ENCODE measurements around the gene GLCCI1.

The GLCCI1 gene

GRCh38 chr7:7934945-7935344, 33.7 kb upstream of the GLCCI1 start:
- 0 out of 2 replicates have a peak, but pooled peaks cover 2% of the 10 kb centered on the region for H3K4me1 ChIP-seq
- DNase-seq: no peak
- H3K4me3 ChIP-seq (ENCODE audit: low read depth, low read length): no peak overlapping the region
- no peaks in the 10 kb centered on the region for H3K9me3 ChIP-seq
- no peaks in the 10 kb centered on the region for H3K36me3 ChIP-seq
- no peak for TF ChIP-seq CTCF (IDR thresholded peaks at IDR 0.05; ENCODE audit: low read depth, low read length)
- H3K27me3 ChIP-seq: no peaks in the 10 kb centered on the region

DNA sequence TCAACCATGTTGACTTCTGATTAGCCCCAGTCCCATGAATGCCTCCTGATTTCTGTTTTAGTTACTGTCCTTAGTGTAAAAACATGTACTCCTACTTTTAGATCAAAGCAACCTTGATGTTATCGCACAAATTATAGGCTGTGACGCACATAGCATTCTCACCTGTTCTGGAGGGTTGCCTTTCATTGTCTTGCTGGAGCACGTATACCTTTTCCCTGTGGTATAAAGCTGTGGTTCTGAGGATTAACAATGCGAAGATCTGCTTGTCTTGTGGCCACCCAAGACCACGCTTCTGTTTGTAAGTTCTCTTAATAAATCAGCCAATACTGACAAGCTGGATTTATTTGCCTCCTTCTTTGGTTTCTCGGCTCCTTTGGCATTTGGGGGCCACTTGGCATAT, 30.1 kb upstream of the GLCCI1 start:
- Histone ChIP-seq H3K4me1 (no peaks in the 10 kb centered on the region), H3K27me3 (no peaks in the 10 kb centered on the region), H3K36me3 (no peaks in the 10 kb centered on the region), H3K4me3 (ENCODE audit: low read depth, low read length) (no peak overlapping the region), H3K9me3 (no peaks in the 10 kb centered on the region)
- no peak for TF ChIP-seq CTCF (IDR thresholded peaks at IDR 0.05; ENCODE audit: low read depth, low read length)
- no peak for DNase-seq

DNA sequence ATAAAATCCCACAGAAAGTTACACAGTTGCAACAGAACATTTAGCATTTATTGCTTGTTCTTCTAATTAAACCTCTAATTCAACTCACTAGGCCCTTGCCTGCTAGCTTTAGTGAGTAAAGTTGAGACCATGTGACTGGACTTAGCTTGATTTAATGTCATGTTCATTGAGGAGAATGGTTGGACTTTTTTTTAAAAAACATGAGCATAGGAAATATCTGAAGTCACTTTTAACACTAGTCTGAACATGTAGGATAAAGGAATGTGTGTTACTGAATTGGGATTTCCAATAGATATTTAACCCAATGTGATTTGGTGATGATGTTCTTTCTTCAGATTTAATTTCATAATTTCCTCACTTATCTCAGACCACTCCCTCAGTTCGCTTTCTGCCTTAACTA, 24.6 kb upstream of the GLCCI1 start:
- Histone ChIP-seq H3K4me1 (peaks cover 9% of the 10 kb centered on the region), H3K36me3 (no peaks in the 10 kb centered on the region), H3K9me3 (no peaks in the 10 kb centered on the region), H3K4me3 (ENCODE audit: low read depth, low read length) (no peak overlapping the region), H3K27me3 (no peaks in the 10 kb centered on the region)
- DNase-seq: no peak
- no peak for TF ChIP-seq CTCF (IDR thresholded peaks at IDR 0.05; ENCODE audit: low read depth, low read length)

- no peak for DNase-seq
- H3K9me3 ChIP-seq: no peaks in the 10 kb centered on the region
- H3K36me3 ChIP-seq: no peaks in the 10 kb centered on the region
- H3K4me3 ChIP-seq (ENCODE audit: low read depth, low read length): no peak overlapping the region
- no peak for TF ChIP-seq CTCF (IDR thresholded peaks at IDR 0.05; ENCODE audit: low read depth, low read length)
- no peaks in the 10 kb centered on the region for H3K27me3 ChIP-seq
- H3K4me1 ChIP-seq: peaks cover 9% of the 10 kb centered on the region
Observed at GRCh38 chr7:7944619-7945282, 23.8 kb upstream of the GLCCI1 start.

DNA sequence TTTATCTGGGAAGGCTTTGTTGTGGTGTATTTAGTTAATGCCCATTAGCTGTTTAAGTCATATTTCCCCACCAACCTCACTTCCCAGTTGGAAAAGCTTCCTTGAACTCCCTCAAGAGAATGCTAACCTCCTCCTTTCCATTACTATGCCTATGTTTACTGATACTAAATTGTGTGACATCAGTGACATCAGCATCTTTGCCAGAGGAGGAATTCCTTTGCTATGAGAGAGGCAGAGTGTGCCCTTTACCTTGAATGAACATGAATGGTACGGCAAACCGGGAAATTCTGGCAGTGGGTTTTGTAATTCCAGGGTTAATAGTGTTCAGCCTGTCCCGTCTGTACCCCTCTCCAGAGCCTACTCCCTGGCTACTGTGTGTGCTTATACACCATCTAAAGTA, 22.1 kb upstream of the GLCCI1 start:
- DNase-seq: no peak
- no peaks in the 10 kb centered on the region for H3K36me3 ChIP-seq
- no peaks in the 10 kb centered on the region for H3K27me3 ChIP-seq
- H3K9me3 ChIP-seq: 0 out of 2 replicates have a peak, but pooled peaks cover 2% of the 10 kb centered on the region
- H3K4me1 ChIP-seq: peaks cover 9% of the 10 kb centered on the region
- no peak for TF ChIP-seq CTCF (IDR thresholded peaks at IDR 0.05; ENCODE audit: low read depth, low read length)
- no peak overlapping the region for H3K4me3 ChIP-seq (ENCODE audit: low read depth, low read length)

- Histone ChIP-seq H3K4me3 (ENCODE audit: low read depth, low read length) (no peak overlapping the region), H3K27me3 (no peaks in the 10 kb centered on the region), H3K36me3 (no peaks in the 10 kb centered on the region), H3K4me1 (peaks cover 9% of the 10 kb centered on the region), H3K9me3 (0 out of 2 replicates have a peak, but pooled peaks cover 2% of the 10 kb centered on the region)
- DNase-seq: no peak
- no peak for TF ChIP-seq CTCF (IDR thresholded peaks at IDR 0.05; ENCODE audit: low read depth, low read length)
Observed at GRCh38 chr7:7948232-7948631, 20.4 kb upstream of the GLCCI1 start.

Measured in BE2C (cell line).